ENCODE data around the gene SULF2. TPM values are rescaled to one million over a fixed set of nuclear protein-coding genes. Genes with fewer than 3 reads are reported as not detected.
A peak's percentile ranks its signal among the peaks of the same experiment; 100 is the strongest.

SULF2 gene
- total RNA-seq, 1 donor from 2014 or later = 35.1 TPM

DNA sequence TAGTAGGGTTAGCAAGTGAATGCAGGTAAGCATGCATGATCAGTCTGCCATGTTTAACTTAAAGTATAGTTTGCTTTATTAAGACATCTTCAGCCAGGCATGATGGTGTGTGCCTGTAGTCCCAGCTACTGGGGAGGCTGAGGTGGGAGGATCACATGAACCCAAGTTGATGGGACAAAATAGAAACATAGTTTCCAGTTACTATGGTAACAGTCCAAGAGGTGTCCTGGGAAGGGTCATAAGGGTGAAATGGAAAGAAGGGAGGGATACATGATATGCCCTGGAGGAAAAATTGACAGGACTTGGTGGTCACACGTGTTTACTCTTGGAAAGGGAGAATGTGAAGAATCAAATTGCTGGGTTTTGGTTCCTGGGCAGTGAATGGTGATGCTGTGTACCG lies 139.6 kb downstream of the SULF2 start:
- DNase-seq (no peak), ATAC-seq (no peak)
- intact Hi-C loops (cut with micrococcal nuclease) = no loop called here

DNA sequence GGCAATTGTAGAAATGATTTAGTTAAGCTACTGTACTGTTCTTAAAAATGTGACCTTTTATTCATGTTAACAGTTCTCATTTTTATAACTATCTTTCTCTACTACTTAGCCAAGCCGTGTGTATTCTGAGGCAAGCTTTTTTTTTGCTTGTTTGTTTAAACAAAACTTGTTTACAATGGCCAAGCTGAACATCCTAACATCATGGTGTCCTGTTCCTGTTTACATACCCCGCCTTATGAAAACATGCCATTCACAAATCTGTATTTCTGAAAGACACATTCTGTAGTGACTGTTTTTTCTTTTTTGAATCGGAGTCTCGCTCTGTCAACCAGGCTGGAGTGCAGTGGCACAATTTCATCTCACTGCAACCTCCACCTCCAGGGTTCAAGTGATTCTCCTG lies 142.7 kb downstream of the SULF2 start:
- intact Hi-C loops (cut with micrococcal nuclease) = no loop called here
- ATAC-seq = no peak
- DNase-seq = no peak

DNA sequence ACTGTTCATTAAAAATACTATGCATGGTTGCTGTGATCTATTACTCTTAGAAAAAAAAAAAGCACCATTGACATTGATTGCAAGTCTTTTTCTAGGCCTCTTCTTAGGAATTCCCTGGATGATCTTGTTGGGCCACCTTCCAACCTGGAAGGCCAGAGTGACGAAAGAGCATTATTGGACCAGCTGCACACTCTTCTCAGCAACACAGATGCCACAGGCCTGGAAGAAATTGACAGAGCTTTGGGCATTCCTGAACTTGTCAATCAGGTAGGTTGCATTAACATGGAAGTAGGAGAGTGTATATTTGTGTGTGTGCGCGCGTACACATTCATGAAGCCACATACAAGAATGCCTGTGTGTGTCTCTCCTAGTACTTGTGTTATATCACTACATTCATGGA lies 143.2 kb downstream of the SULF2 start:
- DNase-seq = no peak
- intact Hi-C loops (cut with micrococcal nuclease) = no loop called here
- ATAC-seq = no peak

DNA sequence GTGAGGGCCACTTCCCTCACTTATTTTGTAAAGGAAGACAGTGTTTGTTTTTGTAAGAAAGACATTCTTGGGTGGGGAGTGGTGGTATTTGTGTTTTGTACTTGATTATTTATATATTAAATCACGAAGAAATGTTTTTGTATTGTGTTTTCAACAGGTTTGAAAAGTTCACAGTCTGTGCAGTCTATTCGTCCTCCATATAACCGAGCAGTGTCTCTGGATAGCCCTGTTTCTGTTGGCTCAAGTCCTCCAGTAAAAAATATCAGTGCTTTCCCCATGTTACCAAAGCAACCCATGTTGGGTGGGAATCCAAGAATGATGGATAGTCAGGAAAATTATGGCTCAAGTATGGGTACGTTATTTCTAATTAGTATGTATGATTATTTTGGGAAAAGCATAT lies 146.4 kb downstream of the SULF2 start:
- DNase-seq = no peak
- intact Hi-C loops (cut with micrococcal nuclease) = no loop called here
- ATAC-seq = no peak

DNA sequence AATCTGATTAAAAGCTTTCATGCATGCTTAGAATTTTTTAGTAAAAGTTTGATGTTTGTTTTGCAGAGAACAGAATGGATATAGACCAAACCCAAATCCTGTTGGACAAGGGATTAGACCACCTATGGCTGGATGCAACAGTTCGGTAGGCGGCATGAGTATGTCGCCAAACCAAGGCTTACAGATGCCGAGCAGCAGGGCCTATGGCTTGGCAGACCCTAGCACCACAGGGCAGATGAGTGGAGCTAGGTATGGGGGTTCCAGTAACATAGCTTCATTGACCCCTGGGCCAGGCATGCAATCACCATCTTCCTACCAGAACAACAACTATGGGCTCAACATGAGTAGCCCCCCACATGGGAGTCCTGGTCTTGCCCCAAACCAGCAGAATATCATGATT lies 150.0 kb downstream of the SULF2 start:
- intact Hi-C loops (cut with micrococcal nuclease) = no loop called here
- ATAC-seq (no peak), DNase-seq (no peak)

DNA sequence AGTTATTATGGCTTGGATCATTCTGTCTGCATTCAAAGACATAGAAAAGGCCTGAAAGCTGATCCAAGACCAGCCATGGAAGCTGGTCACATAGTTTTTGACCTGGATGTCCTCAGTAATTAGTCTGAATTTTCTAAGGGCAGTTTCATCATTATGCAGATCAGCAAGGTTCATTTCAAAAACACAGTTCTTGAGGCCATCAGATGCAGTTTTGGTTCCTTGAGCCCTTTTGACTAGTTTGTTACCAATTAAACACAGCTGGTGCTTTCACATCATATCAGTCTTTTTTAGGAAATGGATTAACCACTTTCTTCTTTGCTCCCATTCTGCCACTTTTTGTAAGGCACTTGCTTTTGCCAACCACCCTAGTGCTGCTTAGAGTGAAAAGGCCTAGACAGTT lies 154.2 kb downstream of the SULF2 start:
- ATAC-seq = no peak

DNA sequence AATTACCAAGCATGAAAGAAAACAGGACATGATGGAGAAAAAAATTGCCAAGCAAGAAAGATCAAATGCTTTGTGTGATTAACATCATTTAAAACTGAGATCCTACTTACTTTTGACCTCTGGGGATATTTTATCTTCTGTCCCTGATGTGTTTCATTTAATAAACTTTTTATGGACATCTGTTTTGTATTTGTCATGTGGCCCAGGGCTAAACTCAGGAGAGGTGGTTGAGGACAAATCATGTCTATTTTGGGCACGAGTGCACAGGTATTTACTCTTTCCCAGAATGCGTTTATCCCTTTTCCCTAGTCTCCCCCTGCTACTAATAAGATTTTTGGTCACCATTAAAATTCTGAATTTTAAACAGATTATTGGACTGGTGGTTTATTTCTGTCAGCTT lies 155.4 kb downstream of the SULF2 start:
- intact Hi-C loops (cut with micrococcal nuclease) = loop anchor here (10.0 kb wide), 1 partner anchor 235 kb away; no protein-coding TSS in a partner anchor
- DNase-seq (no peak), ATAC-seq (no peak)

More for the DNA sequence above, 154.2 kb downstream of the SULF2 start:
- no peak for DNase-seq
- intact Hi-C loops (cut with micrococcal nuclease) = no loop called here

DNA sequence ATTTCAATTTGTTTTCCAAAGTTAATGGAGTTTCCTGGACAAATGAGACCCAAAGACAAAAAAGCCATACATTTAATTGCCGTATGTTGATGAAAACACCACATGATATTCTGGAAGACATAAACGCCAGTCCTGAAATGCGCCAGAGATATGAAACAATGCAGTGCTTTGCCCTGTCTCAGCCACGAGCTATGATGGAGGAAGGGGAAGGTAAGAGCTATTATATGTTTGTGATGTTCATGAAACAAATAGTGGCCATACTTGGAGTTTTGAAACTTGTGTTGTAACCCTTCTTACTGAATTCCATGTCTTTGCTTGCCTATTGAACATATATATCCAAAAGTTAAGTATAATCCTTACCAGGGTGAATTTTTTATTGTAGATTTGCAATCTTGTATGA lies 157.7 kb downstream of the SULF2 start:
- no peak for DNase-seq
- intact Hi-C loops (cut with micrococcal nuclease) = loop anchor here (10.0 kb wide), 1 partner anchor 233 kb away; no protein-coding TSS in a partner anchor
- no peak for ATAC-seq

DNA sequence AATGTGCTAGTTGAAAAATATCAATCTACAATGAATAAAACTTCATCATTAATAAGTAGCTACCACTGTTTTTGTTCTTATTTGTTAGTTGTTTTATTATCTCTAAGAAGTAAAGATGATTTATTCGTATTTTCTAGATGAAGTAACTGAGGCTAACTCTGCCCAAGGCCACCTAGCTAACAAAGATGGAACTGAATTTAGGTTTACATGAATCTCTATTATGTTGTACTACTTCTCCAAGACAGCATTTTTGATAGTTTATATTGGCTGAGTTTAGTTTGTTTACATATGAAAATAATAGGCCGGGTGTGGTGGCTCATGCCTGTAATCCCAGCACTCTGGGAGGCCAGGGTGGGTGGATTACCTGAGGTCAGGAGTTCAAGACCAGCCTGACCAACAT lies 162.1 kb downstream of the SULF2 start:
- ATAC-seq (no peak), DNase-seq (no peak)
- intact Hi-C loops (cut with micrococcal nuclease) = loop anchor here (10.0 kb wide), 1 partner anchor 228 kb away; no protein-coding TSS in a partner anchor

DNA sequence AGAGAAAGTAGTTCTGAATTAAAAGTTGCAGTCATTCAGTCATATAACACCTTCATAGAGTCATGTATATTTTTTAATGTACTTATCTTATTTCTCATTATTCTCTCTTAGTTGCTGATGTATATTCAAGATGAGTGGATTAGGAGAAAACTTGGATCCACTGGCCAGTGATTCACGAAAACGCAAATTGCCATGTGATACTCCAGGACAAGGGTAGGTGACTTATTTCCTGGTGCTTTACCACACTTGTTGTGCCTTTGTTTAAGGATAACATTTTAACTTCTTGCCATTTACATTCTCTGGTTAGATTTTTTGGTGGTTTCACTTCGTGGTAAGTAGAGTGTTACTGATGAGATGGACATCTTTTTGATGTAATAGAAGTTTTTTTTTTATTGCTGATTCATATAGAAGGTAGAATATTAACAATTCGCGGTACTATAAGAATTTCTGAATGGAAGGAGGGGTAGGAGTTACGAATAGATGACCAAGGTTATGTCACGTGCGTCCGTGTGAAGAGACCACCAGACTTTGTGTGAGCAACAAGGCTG lies 163.1 kb downstream of the SULF2 start:
- ATAC-seq = no peak

DNA sequence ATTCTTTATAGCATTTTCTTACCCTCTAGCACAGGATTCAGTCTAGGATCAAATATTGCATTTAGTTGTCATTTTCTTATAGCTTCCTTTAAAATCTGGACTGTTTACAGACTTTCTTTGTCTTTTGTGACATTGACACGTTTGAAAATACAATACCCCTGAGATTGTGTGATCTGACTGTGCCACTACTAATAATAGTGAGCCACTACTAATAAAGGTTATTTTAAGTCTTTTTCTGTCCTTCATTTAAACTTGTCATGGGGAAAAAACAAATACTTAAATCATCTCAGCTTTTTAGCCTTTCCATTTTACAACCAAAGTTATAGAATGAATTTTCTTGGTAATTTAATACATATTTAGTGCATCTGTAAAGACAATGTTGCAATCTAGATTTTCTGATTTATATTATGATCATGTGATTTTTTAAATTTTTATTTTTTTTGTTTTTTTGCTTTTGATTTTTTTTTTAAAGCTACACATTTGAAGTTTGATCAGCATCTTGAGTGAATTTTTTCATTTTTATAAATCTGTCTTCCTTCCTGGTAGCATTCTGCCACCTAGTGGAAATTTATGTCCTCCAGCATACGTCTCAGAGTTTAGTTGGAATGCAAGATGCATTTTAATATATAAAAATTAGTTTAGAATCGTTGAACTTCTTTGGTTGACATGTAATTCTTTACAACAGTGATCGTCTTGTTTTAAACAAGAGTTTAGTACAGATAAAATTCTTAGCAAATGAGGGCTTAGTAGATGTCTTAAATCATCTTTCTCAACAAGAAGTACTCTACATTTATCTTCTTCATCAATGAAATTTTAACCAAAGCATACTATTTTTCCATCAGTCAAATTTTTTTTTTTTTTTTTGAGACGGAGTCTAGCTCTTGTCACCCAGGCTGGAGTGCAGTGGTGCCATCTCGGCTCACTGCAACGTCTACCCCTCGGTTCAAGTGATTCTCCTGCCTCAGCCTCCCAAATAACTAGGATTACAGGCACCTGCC lies 164.2 kb downstream of the SULF2 start:
- DNase-seq (no peak), ATAC-seq (peak; percentile 47)
- intact Hi-C loops (cut with micrococcal nuclease) = loop anchor here (10.0 kb wide), 1 partner anchor 226 kb away; no protein-coding TSS in a partner anchor

More for the DNA sequence above, 163.1 kb downstream of the SULF2 start:
- no peak for DNase-seq
- intact Hi-C loops (cut with micrococcal nuclease) = loop anchor here (10.0 kb wide), 1 partner anchor 227 kb away; no protein-coding TSS in a partner anchor

DNA sequence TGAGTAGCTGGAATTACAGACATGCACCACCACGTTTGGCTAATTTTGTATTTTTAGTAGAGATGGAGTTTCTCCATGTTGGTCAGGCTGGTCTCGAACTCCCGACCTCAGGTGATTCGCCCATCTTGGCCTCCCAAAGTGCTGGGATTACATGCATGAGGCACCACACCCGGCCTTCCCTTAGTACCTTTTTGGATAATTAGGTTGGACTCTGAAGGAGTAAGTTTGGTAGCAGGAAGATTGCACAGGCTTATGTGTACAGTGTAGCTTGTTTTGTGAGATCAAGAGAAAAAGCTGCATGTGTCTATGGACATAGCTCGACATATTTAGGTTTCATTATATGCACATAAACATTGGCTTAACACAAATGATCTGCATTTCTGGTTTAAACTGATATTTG lies 166.8 kb downstream of the SULF2 start:
- no peak for ATAC-seq
- intact Hi-C loops (cut with micrococcal nuclease) = loop anchor here (10.0 kb wide), 1 partner anchor 114 kb away; the partner anchor contains the start of gene NCOA3
- DNase-seq = no peak

DNA sequence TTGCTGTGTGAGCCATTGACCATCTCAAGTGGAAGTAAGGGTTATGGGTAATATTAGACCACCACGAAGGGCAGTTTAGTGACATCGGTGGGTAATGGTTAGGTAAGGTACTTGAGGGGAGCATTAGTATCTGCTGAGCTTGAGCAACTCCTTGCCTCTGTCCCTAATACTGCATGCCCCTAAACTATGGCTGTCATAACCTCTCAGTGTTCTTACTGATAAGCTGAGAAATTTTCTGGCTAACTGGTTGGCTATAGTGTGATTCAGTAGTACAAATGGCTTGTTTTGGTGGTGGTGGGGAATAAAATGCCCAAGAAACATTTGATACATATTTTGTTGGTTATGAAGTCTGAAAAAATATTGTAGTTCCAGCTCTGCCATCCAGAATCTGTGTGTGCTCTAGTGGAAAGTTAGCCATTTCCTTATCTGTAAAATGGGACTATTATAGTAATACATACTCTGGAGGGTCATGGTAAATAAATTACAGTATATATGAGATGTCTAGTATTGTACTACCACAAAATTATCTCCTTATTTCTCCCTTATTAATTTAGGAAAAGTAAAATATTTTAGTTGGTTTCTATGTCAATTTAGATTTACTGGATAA lies 170.5 kb downstream of the SULF2 start:
- no peak for DNase-seq
- intact Hi-C loops (cut with micrococcal nuclease) = loop anchor here (10.0 kb wide), 1 partner anchor 110 kb away; the partner anchor contains the start of gene NCOA3
- no peak for ATAC-seq

DNA sequence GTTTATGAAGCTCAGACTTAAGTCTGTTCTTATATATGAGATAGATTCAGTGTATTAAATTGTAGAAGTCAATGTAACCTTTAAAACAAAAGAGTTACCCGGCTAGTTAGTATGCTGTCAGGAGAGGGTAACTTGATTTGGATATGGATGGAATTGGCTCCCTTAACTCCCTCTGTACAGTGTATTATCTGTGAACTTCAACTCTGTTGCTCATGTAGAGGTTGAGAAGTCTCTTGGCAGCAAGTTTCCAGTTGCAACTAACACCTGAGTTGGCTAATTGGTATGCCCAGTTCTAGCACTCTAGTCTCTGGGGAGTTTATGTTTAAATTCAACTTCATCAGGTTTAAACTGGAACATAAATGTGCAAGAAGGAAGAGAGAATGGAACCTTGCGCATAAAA lies 172.6 kb downstream of the SULF2 start:
- ATAC-seq = peak; percentile 58
- DNase-seq = no peak
- intact Hi-C loops (cut with micrococcal nuclease) = loop anchor here (10.0 kb wide), 1 partner anchor 108 kb away; the partner anchor contains the start of gene NCOA3

DNA sequence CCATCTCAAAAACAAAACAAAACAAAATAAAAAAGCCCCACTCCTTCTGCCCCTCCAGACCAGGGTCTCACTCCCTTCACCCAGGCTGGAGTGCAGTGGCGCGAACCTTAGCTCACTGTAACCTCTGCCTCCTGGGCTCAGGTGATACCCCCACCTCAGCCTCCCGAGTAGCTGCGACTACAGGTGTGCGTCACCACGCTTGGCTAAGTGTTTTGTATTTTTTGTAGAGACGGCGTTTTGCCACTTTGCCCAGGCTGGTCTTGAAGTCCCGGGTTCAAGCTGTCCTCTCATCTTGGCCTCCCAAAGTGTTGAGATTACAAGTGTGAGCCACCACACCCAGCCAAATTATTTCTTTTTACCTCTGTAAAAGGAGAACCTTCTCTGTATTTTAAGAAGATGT lies 173.5 kb downstream of the SULF2 start:
- intact Hi-C loops (cut with micrococcal nuclease) = loop anchor here (10.0 kb wide), 1 partner anchor 107 kb away; the partner anchor contains the start of gene NCOA3
- DNase-seq (no peak), ATAC-seq (no peak)

DNA sequence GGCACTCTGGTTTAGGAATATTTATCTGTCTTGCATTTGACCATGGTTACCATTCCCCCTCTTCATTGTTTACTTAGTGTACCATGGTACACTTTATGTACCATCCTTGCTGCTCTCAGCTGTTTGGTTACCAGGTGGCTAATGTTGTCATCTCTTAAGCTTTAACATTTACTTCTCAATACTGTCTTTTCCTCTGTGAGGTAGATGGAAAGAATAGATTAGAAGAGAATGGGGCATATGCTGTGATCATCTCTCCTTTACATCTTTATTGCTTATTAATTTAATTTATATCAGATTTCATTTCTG lies 174.4 kb downstream of the SULF2 start:
- intact Hi-C loops (cut with micrococcal nuclease) = loop anchor here (10.0 kb wide), 1 partner anchor 106 kb away; the partner anchor contains the start of gene NCOA3
- ATAC-seq = no peak
- no peak for DNase-seq

DNA sequence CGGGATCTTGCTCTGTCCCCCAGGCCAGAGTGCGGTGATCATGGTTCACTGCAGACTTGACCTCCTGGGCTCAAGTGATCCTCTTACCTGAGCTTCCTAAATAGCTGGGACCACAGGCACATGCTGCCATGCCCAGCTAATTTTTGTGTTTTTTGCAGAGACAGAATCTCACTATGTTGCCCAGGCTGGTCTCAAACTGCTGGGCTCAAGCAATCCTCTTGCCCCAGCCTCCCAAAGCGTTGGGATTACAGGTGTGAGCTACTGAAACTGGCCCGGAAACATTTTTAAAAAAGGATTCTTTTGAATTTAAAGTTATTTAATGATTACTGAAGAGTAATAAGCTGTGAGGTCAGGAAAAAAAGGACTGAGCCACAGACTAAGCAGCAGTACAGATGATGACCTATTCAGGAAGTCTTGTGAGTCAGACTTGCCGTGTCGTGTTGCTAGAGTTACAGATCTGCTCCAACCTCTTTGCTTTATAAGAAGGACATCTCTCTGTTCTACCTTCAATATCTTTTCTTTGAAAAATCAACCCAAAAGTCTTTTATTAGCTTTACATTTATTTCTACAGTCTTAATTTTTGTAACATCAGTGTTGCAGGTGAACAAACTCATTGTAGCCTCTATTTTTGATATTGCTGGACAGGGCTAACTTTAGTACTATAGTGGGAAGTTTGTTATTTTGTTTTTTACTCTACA lies 174.9 kb downstream of the SULF2 start:
- peak; percentile 66 for ATAC-seq
- intact Hi-C loops (cut with micrococcal nuclease) = loop anchor here (10.0 kb wide), 1 partner anchor 106 kb away; the partner anchor contains the start of gene NCOA3
- DNase-seq = no peak

DNA sequence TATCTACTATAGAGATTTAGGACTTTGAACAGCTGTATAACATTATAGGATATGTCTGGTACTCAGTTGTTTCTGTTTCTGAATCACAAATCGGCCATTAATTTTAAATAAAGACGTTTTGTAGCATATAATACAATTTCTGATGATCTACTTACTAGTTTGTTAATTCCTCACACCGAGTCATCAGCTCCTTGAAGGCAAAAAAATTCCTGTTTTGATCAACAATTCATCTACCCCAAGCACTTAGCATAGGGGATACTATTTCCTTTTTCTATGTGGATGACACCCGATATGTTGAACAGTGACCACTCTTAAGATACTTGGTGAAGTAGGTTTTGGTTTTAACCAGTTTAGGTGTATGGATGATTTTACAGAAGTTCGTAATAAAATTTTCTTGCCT lies 176.3 kb downstream of the SULF2 start:
- DNase-seq = no peak
- intact Hi-C loops (cut with micrococcal nuclease) = no loop called here
- ATAC-seq = no peak

Data from left ventricle myocardium superior (tissue), 1 donor.